Right ventricle myocardium inferior (tissue), 1 donor: ENCODE data around the gene SERPINB10. TPM values are rescaled to one million over a fixed set of nuclear protein-coding genes. Genes with fewer than 3 reads are reported as not detected.

Experiments used
- ATAC-seq: fragments of 200-7000 bp; cut with Tn5 transposase; one replicate; pipeline ENCODE4 v1.9.1; 2020; ENCODE audit warnings: mild to moderate bottlenecking, moderate library complexity
- DNase-seq: peaks from one replicate; pipeline ENCODE4 v3.0.0; 2021; ENCODE audit errors: missing footprints
- intact Hi-C: fragments of 100-400 bp; cut with DNase I; formaldehyde crosslinking; loops from one replicate; pipeline ENCODE4 v1.11.0; 2022
- long read RNA-seq: library from polyadenylated mRNA; unstranded; transcript quantifications from one replicate; pipeline ENCODE4 v2.0.0, GENCODE V29; 2021
- total RNA-seq: library from RNA; stranded (reverse); fragmentation: NEBNext Ultra II Directional; extraction: Animal tissue kit (Norgen Biotek cat#: 25700); gene quantifications from one replicate; pipeline ENCODE4 v1.2.1, GENCODE V29; 2021
- donor health status: DM: no; HTN: yes; CAD: no; lungs with severe emphysema.

The SERPINB10 gene
- total RNA-seq: not detected
- long read RNA-seq: 0 reads

- DNase-seq: no peak
- ATAC-seq: no peak
- intact Hi-C loops: no loop called here
Observed at GRCh38 chr18:63907664-63908063, at the start of gene SERPINB10. Gene SERPINB10, plus strand, starts transcription at chr18:63907958. Its CDS starts 7,553 bp downstream, at chr18:63915511.

GRCh38 chr18:63858456-63858855 lies 49.3 kb upstream of the SERPINB10 start:
- DNase-seq: no peak
- no peak for ATAC-seq

GRCh38 chr18:63859781-63860475 lies 47.8 kb upstream of the SERPINB10 start:
- no peak for ATAC-seq
- intact Hi-C loops: no loop called here
- no peak for DNase-seq

More at GRCh38 chr18:63858456-63858855, 49.3 kb upstream of the SERPINB10 start:
- intact Hi-C loops: no loop called here

- no peak for ATAC-seq
- intact Hi-C loops: no loop called here
- no peak for DNase-seq
Observed at GRCh38 chr18:63860531-63860930, 47.2 kb upstream of the SERPINB10 start.

- no peak for ATAC-seq
- no peak for DNase-seq
- intact Hi-C loops: no loop called here
Observed at GRCh38 chr18:63867368-63868125, 40.2 kb upstream of the SERPINB10 start.

- intact Hi-C loops: no loop called here
- ATAC-seq (no peak), DNase-seq (no peak)
Observed at GRCh38 chr18:63868546-63868945, 39.2 kb upstream of the SERPINB10 start.

- ATAC-seq (no peak), DNase-seq (no peak)
- intact Hi-C loops: no loop called here
Observed at GRCh38 chr18:63869374-63869773, 38.4 kb upstream of the SERPINB10 start.

- intact Hi-C loops: no loop called here
- ATAC-seq (no peak), DNase-seq (no peak)
Observed at GRCh38 chr18:63869851-63870250, 37.9 kb upstream of the SERPINB10 start.

GRCh38 chr18:63871836-63872235 lies 35.9 kb upstream of the SERPINB10 start:
- DNase-seq (no peak), ATAC-seq (no peak)

GRCh38 chr18:63872586-63872985 lies 35.2 kb upstream of the SERPINB10 start:
- intact Hi-C loops: no loop called here
- ATAC-seq: no peak
- no peak for DNase-seq

More at GRCh38 chr18:63871836-63872235, 35.9 kb upstream of the SERPINB10 start:
- intact Hi-C loops: no loop called here

- DNase-seq (no peak), ATAC-seq (no peak)
- intact Hi-C loops: no loop called here
Observed at GRCh38 chr18:63878343-63878742, 29.4 kb upstream of the SERPINB10 start.

GRCh38 chr18:63878925-63879324 lies 28.8 kb upstream of the SERPINB10 start:
- no peak for DNase-seq
- intact Hi-C loops: no loop called here
- ATAC-seq: no peak

- intact Hi-C loops: no loop called here
- DNase-seq (no peak), ATAC-seq (no peak)
Observed at GRCh38 chr18:63879709-63880108, 28.0 kb upstream of the SERPINB10 start.

GRCh38 chr18:63881851-63882250 lies 25.9 kb upstream of the SERPINB10 start:
- DNase-seq (no peak), ATAC-seq (no peak)
- intact Hi-C loops: no loop called here

- ATAC-seq: peak; percentile 76
- intact Hi-C loops: no loop called here
- no peak for DNase-seq
Observed at GRCh38 chr18:63882333-63883141, 25.2 kb upstream of the SERPINB10 start.

- intact Hi-C loops: no loop called here
- DNase-seq (no peak), ATAC-seq (no peak)
Observed at GRCh38 chr18:63883617-63884016, 24.1 kb upstream of the SERPINB10 start.

GRCh38 chr18:63887424-63887823 lies 20.3 kb upstream of the SERPINB10 start, which contains the start of gene SERPINB2:
Gene SERPINB2, plus strand, starts transcription at chr18:63887705. Its CDS starts 3,740 bp downstream, at chr18:63891445.
- DNase-seq (no peak), ATAC-seq (no peak)
- intact Hi-C loops: no loop called here

- ATAC-seq (no peak), DNase-seq (no peak)
- intact Hi-C loops: no loop called here
Observed at GRCh38 chr18:63888470-63889190, 19.1 kb upstream of the SERPINB10 start.

GRCh38 chr18:63889626-63890025 lies 18.1 kb upstream of the SERPINB10 start:
- intact Hi-C loops: no loop called here
- ATAC-seq: no peak
- no peak for DNase-seq
